Glutamatergic neuron (in vitro differentiated cells): ENCODE results near the gene ACRV1. TPM values are rescaled to one million over a fixed set of nuclear protein-coding genes. Genes with fewer than 3 reads are reported as not detected.

Experiments
- total RNA-seq: library from RNA; stranded (reverse); fragmentation: NEBNext Ultra II Directional; extraction: Animal tissue kit (Norgen Biotek cat#: 25700); gene quantifications from one replicate; pipeline ENCODE4 v1.2.1, GENCODE V29; 2021; ENCODE audit not compliant: unreplicated experiment

Gene ACRV1
- total RNA-seq, 1 donor from 2014 or later: not detected

Other genes with a start within 250 kb of the ACRV1 start
- gene FEZ1, start 184.6 kb downstream of the ACRV1 start, total RNA-seq: 10.3 TPM
- 63.3 TPM for gene EI24, start 111.4 kb downstream of the ACRV1 start, total RNA-seq
- gene STT3A, start 88.0 kb downstream of the ACRV1 start, total RNA-seq: 68.0 TPM
- gene CHEK1, start 55.7 kb downstream of the ACRV1 start, total RNA-seq: 23.1 TPM
- gene PATE1, start 65.4 kb upstream of the ACRV1 start, total RNA-seq: not detected
- not detected for gene PATE2, start 98.0 kb upstream of the ACRV1 start, total RNA-seq
- not detected for gene PATE3, start 107.3 kb upstream of the ACRV1 start, total RNA-seq
- gene PATE4, start 152.5 kb upstream of the ACRV1 start, total RNA-seq: not detected
- gene HYLS1, start 206.8 kb upstream of the ACRV1 start, total RNA-seq: 4.7 TPM
- gene PUS3, start 222.4 kb upstream of the ACRV1 start, total RNA-seq: 12.6 TPM
- gene DDX25, start 223.7 kb upstream of the ACRV1 start, total RNA-seq: 11.3 TPM